Peyer's patch (tissue), 4 donors: ENCODE data around the gene FBXO24.

Experiments
- CTCF ChIP-seq, 6 experiments: fragments of 450-650 bp in 4 of 6; fragments of 200-600 bp in 2 of 6; sonication (generic) in 1 of 6; IDR thresholded peaks; one replicate each; pipeline ENCODE4 v1.5.1; 2017 to 2019; ENCODE audit warnings: antibody characterized with exemption in 6 of 6, mild to moderate bottlenecking in 3 of 6, moderate library complexity in 1 of 6
- POLR2A ChIP-seq, 2 donors: fragments of 450-650 bp; IDR thresholded peaks; one replicate each; pipeline ENCODE4 v1.5.1; 2017; ENCODE audit warnings: antibody characterized with exemption in 2 of 2, mild to moderate bottlenecking in 2 of 2, moderate library complexity in 2 of 2

GRCh38 chr7:100582041-100582579 is 4.0 kb upstream of the FBXO24 start:
- TF ChIP-seq CTCF (IDR thresholded peaks at IDR 0.05) (no peak), POLR2A (IDR thresholded peaks at IDR 0.05) (no peak)
